ENCODE results near the gene SMAD2.

GRCh38 chr18:47899107-47899840 lies 31.2 kb downstream of the SMAD2 start:
- TF ChIP-seq CTCF (IDR thresholded peaks at IDR 0.05), result no peak
- TF ChIP-seq POLR2AphosphoS5 (IDR thresholded peaks at IDR 0.05), result no peak

All from sigmoid colon (tissue), 4 donors.